Stimulated activated naive B cell treated with anti-CD40 and anti-IgM and Interleukin-4, amounts not matched to agents 10 μg/mL and 1 μg/mL and 100 μg/mL, for 72 hours (primary cell): ENCODE results near the gene ZNF600.
"Not testable (repeated sequence)": the region's sequence is repeated elsewhere in the genome, so short reads cannot be mapped to it uniquely, and the experiment has no call there.

Experiments
- ATAC-seq, 2 donors: fragments of 150-1000 bp; cut with Tn5 transposase; replicated peaks; 2 replicates each; pipeline ENCODE4 v1.10.0; 2021; ENCODE audit warnings: moderate library complexity in 1 of 2
- DNase-seq: peaks from one replicate; pipeline ENCODE4 v3.0.0; 2021
- H3K27ac Mint-ChIP-seq: one replicate; pipeline ENCODE4 v1.8.0; 2022; ENCODE audit warnings: mild to moderate bottlenecking, mixed read lengths
- H3K27me3 Mint-ChIP-seq, 2 donors: one replicate each; pipeline ENCODE4 v1.8.0; 2022; ENCODE audit warnings: mixed read lengths in 2 of 2
- H3K36me3 Mint-ChIP-seq, 2 donors: one replicate each; pipeline ENCODE4 v1.8.0; 2022; ENCODE audit warnings: mixed read lengths in 2 of 2, mild to moderate bottlenecking in 1 of 2
- H3K4me1 Mint-ChIP-seq, 2 donors: one replicate each; pipeline ENCODE4 v1.8.0; 2022; ENCODE audit warnings: mixed read lengths in 2 of 2, mild to moderate bottlenecking in 1 of 2
- H3K4me3 Mint-ChIP-seq, 2 donors: one replicate each; pipeline ENCODE4 v1.8.0; 2022; ENCODE audit warnings: mild to moderate bottlenecking in 2 of 2, mixed read lengths in 2 of 2, moderate library complexity in 1 of 2
- H3K9me3 Mint-ChIP-seq, 2 donors: one replicate each; pipeline ENCODE4 v1.8.0; 2022; ENCODE audit warnings: mixed read lengths in 2 of 2, mild to moderate bottlenecking in 1 of 2

The ZNF600 gene

DNA sequence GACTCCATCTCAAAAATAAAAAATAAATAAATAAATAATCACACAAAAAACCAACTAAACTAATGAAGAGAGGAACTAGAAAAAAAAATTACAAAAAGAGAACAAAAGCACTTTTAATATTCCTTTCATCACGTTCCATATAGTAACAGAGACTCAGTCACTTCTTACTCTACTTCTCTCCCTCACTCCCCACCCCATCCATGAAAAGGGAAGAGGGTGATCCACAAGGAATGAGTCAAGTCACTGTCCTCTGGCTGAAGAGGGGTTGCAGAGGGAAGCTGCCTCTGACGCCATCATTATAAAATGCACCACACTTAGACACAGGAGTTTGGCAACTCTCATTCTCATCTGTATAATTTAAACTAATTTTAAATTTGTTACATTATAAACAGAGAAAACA is 3.7 kb downstream of the ZNF600 start:
- ATAC-seq, DNase-seq, H3K27ac Mint-ChIP-seq, H3K9me3 Mint-ChIP-seq, H3K4me3 Mint-ChIP-seq, H3K27me3 Mint-ChIP-seq: not testable (repeated sequence)
- H3K36me3 Mint-ChIP-seq, result peaks cover 38 to 68% of the 10 kb centered on the region in 2 donors
- peaks cover 39 to 65% of the 10 kb centered on the region in 2 donors for H3K4me1 Mint-ChIP-seq

DNA sequence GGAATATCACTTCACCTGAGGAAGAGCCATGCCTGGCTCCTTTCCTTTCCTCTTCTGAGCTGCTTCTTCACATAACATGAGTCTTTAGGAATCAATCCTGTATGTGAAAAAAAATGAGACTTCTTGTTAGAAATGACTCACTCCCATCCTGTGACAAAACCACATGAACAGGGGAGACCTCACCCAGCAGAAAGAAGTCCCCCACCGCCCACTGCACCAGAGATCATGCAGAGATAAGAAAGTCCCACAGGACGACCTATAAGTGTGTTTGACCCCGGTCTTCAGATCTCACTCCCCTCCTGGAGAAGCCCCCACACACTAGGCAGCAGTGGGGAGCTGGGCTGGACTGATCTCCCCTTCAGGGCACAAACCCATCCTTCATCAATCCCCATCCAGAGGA is 7.8 kb downstream of the ZNF600 start:
- Mint-ChIP-seq H3K4me3 (no peak overlapping the region), H3K9me3 (peaks cover 4 to 6% of the 10 kb centered on the region in 2 donors), H3K4me1 (peaks cover 21 to 30% of the 10 kb centered on the region in 2 donors), H3K27ac (peak overlapping the region; percentile 85), H3K27me3 (no peaks in the 10 kb centered on the region), H3K36me3 (peaks cover 57 to 82% of the 10 kb centered on the region in 2 donors)
- ATAC-seq (peak; percentile 70 to 84), DNase-seq (peak; percentile 15)

DNA sequence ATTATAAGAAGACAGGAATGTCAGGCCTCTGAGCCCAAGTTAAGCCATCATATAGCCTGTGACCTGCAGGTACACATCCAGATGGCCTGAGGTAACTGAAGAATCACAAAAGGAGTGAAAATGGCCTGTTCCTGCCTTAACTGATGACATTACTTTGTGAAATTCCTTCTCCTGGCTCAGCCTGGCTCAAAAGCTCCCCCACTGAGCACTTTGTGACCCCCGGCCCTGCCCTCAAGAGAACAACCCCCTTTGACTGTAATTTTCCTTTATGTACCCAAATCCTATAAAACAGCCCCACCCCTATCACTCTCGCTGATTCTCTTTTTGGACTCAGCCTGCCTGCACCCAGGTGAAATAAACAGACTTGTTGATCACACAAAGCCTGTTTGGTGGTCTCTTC is 30.1 kb downstream of the ZNF600 start:
- not testable (repeated sequence) for ATAC-seq, H3K27me3 Mint-ChIP-seq, H3K4me3 Mint-ChIP-seq, H3K27ac Mint-ChIP-seq, H3K9me3 Mint-ChIP-seq, DNase-seq, H3K4me1 Mint-ChIP-seq
- peaks cover 6 to 17% of the 10 kb centered on the region in 2 donors for H3K36me3 Mint-ChIP-seq

DNA sequence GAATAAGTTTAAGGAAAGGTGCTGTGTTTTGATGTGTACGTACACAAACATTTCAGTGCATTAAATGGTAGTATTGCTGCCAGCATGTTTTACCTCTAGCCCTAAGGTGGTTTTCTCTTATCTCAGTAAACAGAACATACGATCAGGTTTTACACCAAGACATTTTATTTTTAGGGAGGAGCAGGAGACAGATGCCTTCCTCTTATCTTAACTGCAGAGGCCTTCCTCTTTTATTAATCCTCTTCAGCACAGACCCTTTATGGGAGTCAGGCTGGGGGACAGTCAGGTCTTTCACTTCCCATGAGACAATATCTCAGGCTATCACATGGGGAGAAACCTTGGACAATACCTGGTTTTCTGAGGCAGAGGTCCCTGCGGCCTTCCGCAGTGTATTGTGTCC is 36.8 kb downstream of the ZNF600 start:
- DNase-seq (no peak), ATAC-seq (no peak)
- no peak overlapping the region for H3K4me3 Mint-ChIP-seq
- H3K4me1 Mint-ChIP-seq, result no peaks in the 10 kb centered on the region
- no peak overlapping the region for H3K27ac Mint-ChIP-seq
- H3K36me3 Mint-ChIP-seq, result no peaks in the 10 kb centered on the region
- peaks cover 0 to 2% of the 10 kb centered on the region in 2 donors for H3K27me3 Mint-ChIP-seq
- no peaks in the 10 kb centered on the region for H3K9me3 Mint-ChIP-seq

DNA sequence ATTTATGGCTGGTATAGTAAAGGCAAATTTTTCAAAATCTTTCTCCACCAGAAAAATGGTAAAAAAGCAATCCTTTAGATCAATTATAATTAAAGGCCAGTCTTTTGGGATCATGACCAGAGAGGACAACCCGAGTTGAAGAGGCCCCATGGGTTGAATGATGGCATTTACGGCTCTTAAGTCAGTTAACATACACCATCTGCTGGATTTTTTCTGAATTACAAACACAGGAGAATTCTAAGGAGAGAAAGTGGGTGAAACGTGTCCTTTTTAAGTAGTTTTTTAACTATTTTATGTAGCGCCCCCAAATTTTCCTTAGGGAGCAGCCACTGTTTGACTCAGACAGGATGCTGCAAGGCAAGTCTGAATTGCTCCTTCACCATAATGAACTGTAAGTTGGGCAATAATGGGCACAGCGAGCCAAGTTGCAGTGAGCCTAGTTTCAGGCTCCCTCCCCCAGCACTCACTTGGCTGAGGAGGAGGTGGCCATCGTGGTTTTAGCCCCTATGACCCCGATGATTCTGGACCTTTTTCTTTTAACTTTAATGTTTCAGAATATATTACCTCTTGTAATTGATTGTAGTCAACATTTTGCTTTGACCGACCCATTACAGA is 38.1 kb downstream of the ZNF600 start:
- Mint-ChIP-seq H3K9me3 (no peaks in the 10 kb centered on the region), H3K4me3 (no peak overlapping the region), H3K4me1 (no peaks in the 10 kb centered on the region), H3K27ac (no peak overlapping the region), H3K27me3 (peaks cover 0 to 3% of the 10 kb centered on the region in 2 donors), H3K36me3 (no peaks in the 10 kb centered on the region)
- no peak for DNase-seq
- ATAC-seq, result peak in 1 of 2 donors; percentile 51

DNA sequence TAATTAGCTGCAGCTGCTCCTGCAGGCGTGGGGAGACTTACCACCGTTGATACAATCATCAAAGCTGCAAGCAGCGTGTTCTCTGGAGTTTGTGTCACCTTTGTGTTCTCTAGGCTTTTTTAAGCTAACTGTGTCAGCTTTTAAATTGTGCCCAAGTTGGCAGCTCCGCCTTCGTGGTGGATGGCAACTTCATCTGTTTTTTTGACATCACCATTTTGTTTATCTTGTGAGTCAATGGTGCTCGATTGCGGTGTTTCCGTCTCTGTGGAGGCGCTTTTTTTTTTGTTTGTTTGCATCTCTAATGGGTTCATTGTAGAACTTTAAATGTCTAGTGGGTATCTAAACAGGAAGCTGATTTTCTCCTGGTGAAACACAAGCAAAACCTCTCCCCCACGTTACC is 40.7 kb downstream of the ZNF600 start:
- H3K4me3 Mint-ChIP-seq, H3K36me3 Mint-ChIP-seq, H3K27ac Mint-ChIP-seq, H3K27me3 Mint-ChIP-seq, H3K9me3 Mint-ChIP-seq, ATAC-seq, H3K4me1 Mint-ChIP-seq, DNase-seq: not testable (repeated sequence)

DNA sequence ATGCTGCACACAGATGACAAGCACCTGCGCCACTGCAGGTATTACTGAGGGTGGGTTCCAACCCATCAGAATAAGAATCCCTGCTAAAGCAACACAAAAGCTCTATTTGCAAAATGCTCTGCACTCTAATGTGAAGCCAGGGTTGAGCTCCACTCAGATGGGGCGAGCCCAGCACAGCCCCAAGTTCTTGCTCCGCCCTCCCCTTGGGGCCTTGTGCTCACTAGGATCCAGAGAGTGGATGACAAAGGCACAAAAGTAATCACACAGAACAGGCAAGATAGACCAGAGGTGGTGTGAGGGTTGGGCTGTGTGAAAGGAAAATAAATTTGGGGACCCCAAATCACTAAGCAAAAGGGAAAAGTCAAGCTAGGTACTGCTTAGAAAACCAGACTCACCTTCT is 43.5 kb downstream of the ZNF600 start:
- no peaks in the 10 kb centered on the region for H3K9me3 Mint-ChIP-seq
- H3K27me3 Mint-ChIP-seq, result peaks cover 3 to 8% of the 10 kb centered on the region in 2 donors
- H3K4me3 Mint-ChIP-seq, result no peak overlapping the region
- no peak overlapping the region for H3K27ac Mint-ChIP-seq
- DNase-seq, result no peak
- H3K4me1 Mint-ChIP-seq, result peaks cover 0 to 2% of the 10 kb centered on the region in 2 donors
- H3K36me3 Mint-ChIP-seq, result no peaks in the 10 kb centered on the region
- ATAC-seq, result no peak

DNA sequence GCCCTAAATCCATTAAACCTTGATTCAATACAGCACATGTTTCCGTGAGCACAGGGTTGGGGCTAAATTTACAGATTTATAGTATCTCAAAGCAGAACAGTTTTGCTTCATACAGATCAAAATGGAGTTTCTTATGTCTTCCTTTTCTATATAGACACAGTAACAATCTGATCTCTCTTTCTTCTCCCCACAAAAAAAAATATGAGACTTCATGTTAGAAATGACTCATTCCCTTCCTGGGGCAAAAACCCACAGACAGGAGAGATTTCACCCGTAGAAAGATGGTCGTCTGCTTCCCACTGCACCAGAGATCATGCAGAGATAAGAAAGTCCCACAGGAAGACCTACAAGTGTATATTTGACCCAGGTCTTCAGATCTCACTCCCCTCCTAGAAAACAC is 44.1 kb downstream of the ZNF600 start:
- H3K27ac Mint-ChIP-seq, result no peak overlapping the region
- ATAC-seq, result no peak

DNA sequence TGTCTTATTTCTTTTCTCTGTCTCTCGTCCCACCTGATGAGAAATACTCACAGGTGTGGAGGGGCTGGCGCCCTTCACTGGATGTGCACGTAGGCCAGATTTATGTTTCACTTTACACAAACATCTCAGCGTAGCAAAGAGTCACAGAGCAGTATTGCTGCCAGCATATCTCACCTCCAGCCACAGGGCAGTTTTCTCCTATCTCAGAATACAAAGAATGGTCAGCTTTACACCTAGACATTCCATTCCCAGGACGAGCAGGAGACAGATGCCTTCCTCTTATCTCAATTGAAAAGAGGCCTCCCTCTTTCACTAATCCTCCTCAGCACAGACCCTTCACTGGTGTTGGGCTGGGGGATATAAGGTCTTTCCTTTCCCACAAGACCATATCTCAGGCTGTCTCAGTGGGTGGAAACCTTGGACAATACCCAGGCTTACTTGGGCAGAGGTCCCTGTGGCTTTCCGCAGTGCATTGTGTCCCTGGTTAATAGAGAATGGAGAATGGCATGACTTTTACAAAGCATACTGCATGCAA is 44.6 kb downstream of the ZNF600 start:
- Mint-ChIP-seq H3K4me3 (no peak overlapping the region), H3K36me3 (no peaks in the 10 kb centered on the region), H3K27me3 (peaks cover 3 to 8% of the 10 kb centered on the region in 2 donors)

More for the DNA sequence above, 44.1 kb downstream of the ZNF600 start:
- Mint-ChIP-seq H3K4me3 (no peak overlapping the region), H3K4me1 (peaks cover 0 to 2% of the 10 kb centered on the region in 2 donors), H3K27me3 (peaks cover 3 to 8% of the 10 kb centered on the region in 2 donors), H3K36me3 (no peaks in the 10 kb centered on the region), H3K9me3 (no peaks in the 10 kb centered on the region)
- no peak for DNase-seq

DNA sequence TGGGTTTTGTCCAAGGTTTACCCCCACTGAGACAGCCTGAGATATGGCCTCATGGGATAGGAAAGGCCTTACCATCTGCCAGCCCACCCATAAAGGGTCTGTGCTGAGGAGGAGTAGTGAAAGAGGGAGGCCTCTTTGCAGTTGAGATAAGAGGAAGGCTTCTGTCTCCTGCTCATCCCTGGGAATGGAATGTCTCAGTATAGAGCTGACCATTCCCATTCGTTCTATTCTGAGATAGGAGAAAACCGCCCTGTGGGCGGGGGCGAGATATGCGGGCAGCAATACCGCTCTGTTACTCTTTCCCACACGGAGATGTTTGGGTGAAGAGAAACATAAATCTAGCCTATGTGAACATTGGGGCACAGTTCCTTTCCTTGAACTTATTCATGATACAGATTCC is 45.2 kb downstream of the ZNF600 start:
- not testable (repeated sequence) for H3K9me3 Mint-ChIP-seq, H3K36me3 Mint-ChIP-seq, DNase-seq, ATAC-seq, H3K4me1 Mint-ChIP-seq, H3K4me3 Mint-ChIP-seq, H3K27me3 Mint-ChIP-seq, H3K27ac Mint-ChIP-seq

More for the DNA sequence above, 44.6 kb downstream of the ZNF600 start:
- H3K9me3 Mint-ChIP-seq, result no peaks in the 10 kb centered on the region
- H3K27ac Mint-ChIP-seq, result no peak overlapping the region
- DNase-seq, result no peak
- peaks cover 0 to 2% of the 10 kb centered on the region in 2 donors for H3K4me1 Mint-ChIP-seq
- ATAC-seq, result no peak

DNA sequence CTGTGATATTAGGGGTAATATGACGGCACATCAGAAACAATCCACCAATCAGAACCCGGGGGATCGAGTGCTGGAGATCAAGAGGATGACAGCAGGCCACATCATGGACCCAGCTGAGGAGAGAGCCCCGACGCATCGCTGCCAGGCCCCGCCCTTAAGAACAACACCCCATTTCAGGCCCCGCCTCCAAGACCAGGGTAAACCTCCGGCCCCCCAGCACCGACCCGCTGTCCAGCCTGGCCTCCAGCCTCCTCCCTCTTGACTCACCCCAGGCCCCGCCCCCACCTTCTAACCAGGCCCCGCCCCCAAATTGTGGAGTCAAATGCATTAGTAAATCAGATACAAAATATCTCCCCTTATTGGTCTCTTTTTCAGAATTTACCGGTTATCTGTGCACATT is 47.0 kb downstream of the ZNF600 start:
- ATAC-seq (no peak), DNase-seq (no peak)
- Mint-ChIP-seq H3K27ac (no peak overlapping the region), H3K4me3 (no peak overlapping the region), H3K9me3 (no peaks in the 10 kb centered on the region), H3K36me3 (no peaks in the 10 kb centered on the region), H3K27me3 (peaks cover 3 to 8% of the 10 kb centered on the region in 2 donors), H3K4me1 (peaks cover 4 to 8% of the 10 kb centered on the region in 2 donors)

DNA sequence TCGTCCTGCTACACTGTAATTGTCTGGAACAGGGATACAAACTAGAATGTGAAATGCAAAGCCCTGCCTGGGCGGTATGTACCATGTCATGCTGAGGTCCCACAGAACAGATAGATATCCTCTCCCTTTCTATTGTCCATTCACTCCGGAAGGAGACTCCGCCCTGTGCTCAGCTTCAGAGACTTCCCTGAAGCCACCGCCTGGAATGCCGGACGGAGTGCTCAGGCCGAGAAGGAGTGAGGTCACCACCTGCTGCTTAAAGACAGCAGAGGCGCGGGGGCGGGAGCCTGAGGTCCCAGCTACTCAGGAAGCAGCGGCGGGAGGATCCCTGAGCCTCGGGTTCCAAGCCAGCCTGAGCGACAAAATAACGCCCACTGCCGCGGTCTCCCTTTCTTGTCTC is 50.9 kb downstream of the ZNF600 start:
- no peak for ATAC-seq
- Mint-ChIP-seq H3K9me3 (no peaks in the 10 kb centered on the region), H3K4me1 (peaks cover 13 to 28% of the 10 kb centered on the region in 2 donors), H3K36me3 (peaks cover 2 to 8% of the 10 kb centered on the region in 2 donors), H3K4me3 (peak overlapping the region in 1 of 2 donors; percentile 89), H3K27me3 (no peaks in the 10 kb centered on the region), H3K27ac (peak overlapping the region; percentile 98)
- no peak for DNase-seq

DNA sequence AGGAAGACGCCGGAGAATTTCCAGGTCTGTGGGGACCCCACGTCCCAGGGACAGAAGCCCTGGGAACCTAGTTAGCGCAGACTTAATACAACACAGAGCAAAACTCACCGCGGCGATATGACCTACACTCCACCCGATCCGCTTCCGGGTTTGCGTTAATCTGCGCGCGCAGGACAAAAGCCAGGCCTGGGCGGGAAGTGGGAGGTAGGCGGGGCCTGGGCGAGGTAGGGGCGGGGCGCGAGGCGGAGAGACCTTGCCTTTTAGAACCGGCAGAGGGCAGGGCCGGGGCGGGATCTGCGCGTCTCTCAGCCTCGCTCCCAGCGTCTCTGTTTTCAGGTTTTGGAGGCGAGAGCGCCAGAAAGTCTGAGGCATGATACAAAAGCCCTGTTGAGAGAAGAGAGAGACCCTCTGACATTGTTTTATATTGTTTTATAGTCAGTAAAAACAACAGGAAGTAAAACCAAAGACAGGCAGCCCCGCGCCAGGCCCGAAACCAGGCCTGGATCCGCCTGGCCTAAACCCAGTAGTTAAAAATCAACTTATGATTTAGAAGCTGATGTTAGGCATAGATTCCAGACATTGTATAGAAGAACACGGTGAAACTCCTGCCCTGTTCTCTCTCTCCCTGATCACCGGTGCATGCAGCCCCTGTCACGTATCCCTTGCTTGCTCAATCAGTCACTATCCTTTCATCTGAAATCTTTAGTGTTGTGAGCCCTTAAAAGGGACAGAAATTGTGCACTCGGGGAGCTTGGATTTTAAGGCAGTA is 51.5 kb downstream of the ZNF600 start, which contains the start of gene ZNF611:
ZNF611 (minus strand) TSS at position 152 of the 769 bp plus-strand sequence. CDS start 19,150 bp downstream, outside the sequence.
- no peaks in the 10 kb centered on the region for H3K27me3 Mint-ChIP-seq
- ATAC-seq (peak; percentile 98), DNase-seq (peak; percentile 95)
- H3K4me3 Mint-ChIP-seq, result peak within 1 kb of the TSS; percentile 89 to 96
- H3K27ac Mint-ChIP-seq, result peak within 1 kb of the TSS; percentile 98
- peaks cover 2 to 8% of the 10 kb centered on the region in 2 donors for H3K36me3 Mint-ChIP-seq
- no peaks in the 10 kb centered on the region for H3K9me3 Mint-ChIP-seq
- H3K4me1 Mint-ChIP-seq, result peaks cover 13 to 28% of the 10 kb centered on the region in 2 donors

DNA sequence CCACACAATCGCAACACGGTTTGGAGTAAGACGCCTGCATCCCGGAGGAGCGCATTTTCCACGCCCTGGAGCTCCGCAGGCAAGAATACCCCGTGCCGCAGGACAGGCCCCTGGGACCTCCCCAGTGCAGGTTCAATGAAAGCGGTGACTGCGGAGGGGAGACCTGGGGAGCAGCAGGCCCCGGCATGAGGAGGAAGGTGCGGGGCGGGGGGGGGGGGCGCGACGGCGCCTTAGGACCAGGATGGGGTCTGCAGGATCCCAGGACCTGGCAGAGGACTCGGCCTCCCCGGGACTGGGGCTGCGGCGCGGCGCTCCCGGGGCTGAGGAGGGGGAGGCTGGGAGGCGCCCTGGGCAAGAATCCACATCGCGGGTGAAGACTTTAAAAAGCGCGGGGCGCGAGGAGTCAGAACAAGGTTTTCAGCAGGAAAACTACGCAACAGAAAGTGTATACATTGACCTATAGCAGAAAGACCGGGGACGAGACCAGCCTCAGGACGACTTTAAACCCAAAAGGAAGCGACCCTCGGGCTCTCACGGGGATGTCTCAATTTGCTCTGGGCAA is 52.2 kb downstream of the ZNF600 start:
- H3K4me1 Mint-ChIP-seq, result peaks cover 16 to 32% of the 10 kb centered on the region in 2 donors
- H3K27me3 Mint-ChIP-seq, result no peaks in the 10 kb centered on the region
- no peak for DNase-seq
- H3K9me3 Mint-ChIP-seq, result no peaks in the 10 kb centered on the region
- peaks cover 2 to 12% of the 10 kb centered on the region in 2 donors for H3K36me3 Mint-ChIP-seq
- peak; percentile 52 to 54 for ATAC-seq
- H3K4me3 Mint-ChIP-seq, result peak overlapping the region; percentile 89 to 96
- H3K27ac Mint-ChIP-seq, result peak overlapping the region; percentile 98
